ENCODE data around the gene TTC6. TPM values are rescaled to one million over a fixed set of nuclear protein-coding genes. Genes with fewer than 3 reads are reported as not detected.
A peak's percentile ranks its signal among the peaks of the same experiment; 100 is the strongest.

TTC6 gene
- not detected in 2 replicates for total RNA-seq
- long read RNA-seq, result 0 reads

- Mint-ChIP-seq H3K4me3 (ENCODE audit: unreplicated experiment) (peak within 1 kb of the TSS; percentile 81), H3K9me3 (ENCODE audit: unreplicated experiment) (no peaks in the 10 kb centered on the region), H3K4me1 (ENCODE audit: unreplicated experiment) (peaks cover 51% of the 10 kb centered on the region), H3K27ac (ENCODE audit: unreplicated experiment) (no peak within 1 kb of the TSS), H3K27me3 (ENCODE audit: unreplicated experiment) (peaks cover 82% of the 10 kb centered on the region), H3K36me3 (ENCODE audit: unreplicated experiment) (no peaks in the 10 kb centered on the region)
- no peak for DNase-seq (ENCODE audit: extremely low spot score, unreplicated experiment)
- TF ChIP-seq CTCF (IDR thresholded peaks at IDR 0.05), result no peak
Observed at GRCh38 chr14:37594971-37595808, at the start of gene TTC6, which contains the start of gene FOXA1. TTC6 (plus strand) TSS chr14:37595629; CDS start chr14:37622065, 26,436 bp downstream. FOXA1 (minus strand) TSS chr14:37595249; CDS start chr14:37594972, 277 bp downstream.

GRCh38 chr14:37546621-37547447 is 48.6 kb upstream of the TTC6 start:
- TF ChIP-seq CTCF (IDR thresholded peaks at IDR 0.05), result no peak
- H3K9me3 Mint-ChIP-seq (ENCODE audit: unreplicated experiment), result no peaks in the 10 kb centered on the region
- H3K4me3 Mint-ChIP-seq (ENCODE audit: unreplicated experiment), result peak overlapping the region; percentile 29
- H3K4me1 Mint-ChIP-seq (ENCODE audit: unreplicated experiment), result peaks cover 10% of the 10 kb centered on the region
- H3K27ac Mint-ChIP-seq (ENCODE audit: unreplicated experiment), result no peak overlapping the region
- no peak for DNase-seq (ENCODE audit: extremely low spot score, unreplicated experiment)
- H3K27me3 Mint-ChIP-seq (ENCODE audit: unreplicated experiment), result no peaks in the 10 kb centered on the region
- H3K36me3 Mint-ChIP-seq (ENCODE audit: unreplicated experiment), result no peaks in the 10 kb centered on the region

- Mint-ChIP-seq H3K27me3 (ENCODE audit: unreplicated experiment) (no peaks in the 10 kb centered on the region), H3K4me1 (ENCODE audit: unreplicated experiment) (peaks cover 10% of the 10 kb centered on the region), H3K27ac (ENCODE audit: unreplicated experiment) (no peak overlapping the region), H3K9me3 (ENCODE audit: unreplicated experiment) (peaks cover 18% of the 10 kb centered on the region), H3K4me3 (ENCODE audit: unreplicated experiment) (no peak overlapping the region), H3K36me3 (ENCODE audit: unreplicated experiment) (peaks cover 5% of the 10 kb centered on the region)
- DNase-seq (ENCODE audit: extremely low spot score, unreplicated experiment), result no peak
- TF ChIP-seq CTCF (IDR thresholded peaks at IDR 0.05), result no peak
Observed at GRCh38 chr14:37550511-37550910, 44.9 kb upstream of the TTC6 start.

GRCh38 chr14:37551119-37551518 is 44.3 kb upstream of the TTC6 start:
- Mint-ChIP-seq H3K9me3 (ENCODE audit: unreplicated experiment) (peaks cover 18% of the 10 kb centered on the region), H3K36me3 (ENCODE audit: unreplicated experiment) (peaks cover 5% of the 10 kb centered on the region), H3K27ac (ENCODE audit: unreplicated experiment) (no peak overlapping the region), H3K27me3 (ENCODE audit: unreplicated experiment) (no peaks in the 10 kb centered on the region), H3K4me1 (ENCODE audit: unreplicated experiment) (peaks cover 10% of the 10 kb centered on the region), H3K4me3 (ENCODE audit: unreplicated experiment) (no peak overlapping the region)
- no peak for DNase-seq (ENCODE audit: extremely low spot score, unreplicated experiment)
- TF ChIP-seq CTCF (IDR thresholded peaks at IDR 0.05), result no peak
